ENCODE data around the gene MPV17L2. TPM values are rescaled to one million over a fixed set of nuclear protein-coding genes. Genes with fewer than 3 reads are reported as not detected.

MPV17L2 gene
- total and polyA plus RNA-seq, 2 experiments from 2014 or later: 22.4 to 31.8 TPM

- H3K4me1 ChIP-seq (ENCODE audit: insufficient read depth): peaks cover 10% of the 10 kb centered on the region
- peak within 1 kb of the TSS; percentile 27 for H2AFZ ChIP-seq
- H3K4me2 ChIP-seq: peak within 1 kb of the TSS; percentile 97
- no peaks in the 10 kb centered on the region for H3K36me3 ChIP-seq (replicated peaks; ENCODE audit: insufficient read depth, low read depth)
- H3K79me2 ChIP-seq: no peaks in the 10 kb centered on the region
- no peaks in the 10 kb centered on the region for H3K9me2 ChIP-seq (replicated peaks; ENCODE audit: insufficient read depth)
- peak within 1 kb of the TSS; percentile 52 for H3K4me3 ChIP-seq
- no peaks in the 10 kb centered on the region for H3K9me3 ChIP-seq (ENCODE audit: low read depth)
- H4K20me1 ChIP-seq (ENCODE audit: insufficient read depth, poor library complexity, severe bottlenecking): no peaks in the 10 kb centered on the region
- DNase-seq (ENCODE audit: low spot score): peak; percentile 100
- peak within 1 kb of the TSS; percentile 96 for H3K27ac ChIP-seq
- TF ChIP-seq CTCF (IDR thresholded peaks at IDR 0.05; ENCODE audit: poor library complexity) (no peak), EZH2phosphoT487 (IDR thresholded peaks at IDR 0.05; ENCODE audit: low read depth, severe bottlenecking, unreplicated experiment) (no peak), EZH2 (IDR thresholded peaks at IDR 0.05; ENCODE audit: borderline replicate concordance) (no peak)
- no peaks in the 10 kb centered on the region for H3K27me3 ChIP-seq
- under 1% methylated on average over 34 of the region's 50 CpGs for WGBS (ENCODE audit: low lambda C conversion rate, missing lambda C conversion rate)
Observed at GRCh38 chr19:18203863-18204393, 10.9 kb downstream of the MPV17L2 start, which contains the start of gene RAB3A. RAB3A (minus strand) TSS chr19:18204042; CDS start chr19:18202740, 1,302 bp downstream.

- no peaks in the 10 kb centered on the region for H3K27me3 ChIP-seq
- H3K27ac ChIP-seq: peak overlapping the region; percentile 96
- no peaks in the 10 kb centered on the region for H3K79me2 ChIP-seq
- H2AFZ ChIP-seq: peak overlapping the region; percentile 23
- peak; percentile 87 for DNase-seq (ENCODE audit: low spot score)
- H3K36me3 ChIP-seq (replicated peaks; ENCODE audit: insufficient read depth, low read depth): no peaks in the 10 kb centered on the region
- H3K9me2 ChIP-seq (replicated peaks; ENCODE audit: insufficient read depth): no peaks in the 10 kb centered on the region
- H3K4me3 ChIP-seq: peak overlapping the region; percentile 52
- H4K20me1 ChIP-seq (ENCODE audit: insufficient read depth, poor library complexity, severe bottlenecking): no peaks in the 10 kb centered on the region
- TF ChIP-seq EZH2 (IDR thresholded peaks at IDR 0.05; ENCODE audit: borderline replicate concordance) (no peak), CTCF (IDR thresholded peaks at IDR 0.05; ENCODE audit: poor library complexity) (no peak), EZH2phosphoT487 (IDR thresholded peaks at IDR 0.05; ENCODE audit: low read depth, severe bottlenecking, unreplicated experiment) (no peak)
- peak overlapping the region; percentile 92 for H3K4me2 ChIP-seq
- H3K9me3 ChIP-seq (ENCODE audit: low read depth): no peaks in the 10 kb centered on the region
- H3K4me1 ChIP-seq (ENCODE audit: insufficient read depth): peaks cover 10% of the 10 kb centered on the region
- under 1% methylated on average over 22 of the region's 22 CpGs for WGBS (ENCODE audit: low lambda C conversion rate, missing lambda C conversion rate)
Observed at GRCh38 chr19:18204394-18205199, 11.6 kb downstream of the MPV17L2 start.

GRCh38 chr19:18205200-18205892 is 12.3 kb downstream of the MPV17L2 start:
- peak overlapping the region; percentile 92 for H3K4me2 ChIP-seq
- no peaks in the 10 kb centered on the region for H4K20me1 ChIP-seq (ENCODE audit: insufficient read depth, poor library complexity, severe bottlenecking)
- H3K27ac ChIP-seq: peak overlapping the region; percentile 96
- no peaks in the 10 kb centered on the region for H3K9me2 ChIP-seq (replicated peaks; ENCODE audit: insufficient read depth)
- 25% methylated on average over 24 of the region's 36 CpGs for WGBS (ENCODE audit: low lambda C conversion rate, missing lambda C conversion rate)
- no peaks in the 10 kb centered on the region for H3K27me3 ChIP-seq
- H3K4me3 ChIP-seq: peak overlapping the region; percentile 52
- no peaks in the 10 kb centered on the region for H3K9me3 ChIP-seq (ENCODE audit: low read depth)
- peak; percentile 84 for DNase-seq (ENCODE audit: low spot score)
- no peaks in the 10 kb centered on the region for H3K79me2 ChIP-seq
- TF ChIP-seq CTCF (IDR thresholded peaks at IDR 0.05; ENCODE audit: poor library complexity) (no peak), EZH2 (IDR thresholded peaks at IDR 0.05; ENCODE audit: borderline replicate concordance) (no peak), EZH2phosphoT487 (IDR thresholded peaks at IDR 0.05; ENCODE audit: low read depth, severe bottlenecking, unreplicated experiment) (no peak)
- H2AFZ ChIP-seq: peak overlapping the region; percentile 23
- no peaks in the 10 kb centered on the region for H3K36me3 ChIP-seq (replicated peaks; ENCODE audit: insufficient read depth, low read depth)
- peaks cover 10% of the 10 kb centered on the region for H3K4me1 ChIP-seq (ENCODE audit: insufficient read depth)
